Measurements from ENCODE around the gene LCE1B.

The LCE1B gene

DNA sequence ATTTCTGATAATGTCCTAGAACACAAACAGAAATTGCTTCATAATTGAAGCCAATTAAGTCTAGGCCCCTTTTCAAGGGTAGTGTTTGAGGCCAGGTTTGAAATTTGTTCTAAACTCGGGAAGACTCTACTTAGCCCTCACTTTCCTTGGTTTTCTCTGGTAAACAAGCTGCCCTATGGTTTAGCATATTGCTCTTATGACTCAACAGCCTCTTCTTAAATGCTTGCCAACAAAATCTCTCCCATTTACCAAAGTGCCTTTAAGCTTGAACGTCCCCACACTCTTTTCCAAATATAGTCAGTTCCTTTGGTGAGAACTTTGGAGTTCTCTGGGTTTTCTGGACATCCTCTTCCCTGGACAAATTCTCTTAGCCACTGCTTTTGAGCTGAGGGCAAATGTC is 25.1 kb downstream of the LCE1B start (continued):
- TF ChIP-seq ZNF621 (tag by site-specific recombination; IDR thresholded peaks at IDR 0.05) (no peak), GLI2 (tag by site-specific recombination; IDR thresholded peaks at IDR 0.05; ENCODE audit: borderline replicate concordance, low read depth) (no peak), ZNF530 (tag by site-specific recombination; IDR thresholded peaks at IDR 0.05; ENCODE audit: low read depth) (no peak), ZFHX2 (tag by site-specific recombination; conservative IDR thresholded peaks at IDR 0.05) (no peak), ZNF10 (tag by site-specific recombination; IDR thresholded peaks at IDR 0.05) (no peak), BCL11B (tag by site-specific recombination; IDR thresholded peaks at IDR 0.05; ENCODE audit: low read depth) (no peak), ZNF202 (tag by site-specific recombination; IDR thresholded peaks at IDR 0.05; ENCODE audit: borderline replicate concordance) (no peak)
- TF ChIP-seq, protein P1, sequence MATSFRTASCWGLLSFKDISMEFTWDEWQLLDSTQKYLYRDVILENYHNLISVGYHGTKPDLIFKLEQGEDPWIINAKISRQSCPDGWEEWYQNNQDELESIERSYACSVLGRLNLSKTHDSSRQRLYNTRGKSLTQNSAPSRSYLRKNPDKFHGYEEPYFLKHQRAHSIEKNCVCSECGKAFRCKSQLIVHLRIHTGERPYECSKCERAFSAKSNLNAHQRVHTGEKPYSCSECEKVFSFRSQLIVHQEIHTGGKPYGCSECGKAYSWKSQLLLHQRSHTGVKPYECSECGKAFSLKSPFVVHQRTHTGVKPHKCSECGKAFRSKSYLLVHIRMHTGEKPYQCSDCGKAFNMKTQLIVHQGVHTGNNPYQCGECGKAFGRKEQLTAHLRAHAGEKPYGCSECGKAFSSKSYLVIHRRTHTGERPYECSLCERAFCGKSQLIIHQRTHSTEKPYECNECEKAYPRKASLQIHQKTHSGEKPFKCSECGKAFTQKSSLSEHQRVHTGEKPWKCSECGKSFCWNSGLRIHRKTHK (tag by site-specific recombination; IDR thresholded peaks at IDR 0.05): no peak

DNA sequence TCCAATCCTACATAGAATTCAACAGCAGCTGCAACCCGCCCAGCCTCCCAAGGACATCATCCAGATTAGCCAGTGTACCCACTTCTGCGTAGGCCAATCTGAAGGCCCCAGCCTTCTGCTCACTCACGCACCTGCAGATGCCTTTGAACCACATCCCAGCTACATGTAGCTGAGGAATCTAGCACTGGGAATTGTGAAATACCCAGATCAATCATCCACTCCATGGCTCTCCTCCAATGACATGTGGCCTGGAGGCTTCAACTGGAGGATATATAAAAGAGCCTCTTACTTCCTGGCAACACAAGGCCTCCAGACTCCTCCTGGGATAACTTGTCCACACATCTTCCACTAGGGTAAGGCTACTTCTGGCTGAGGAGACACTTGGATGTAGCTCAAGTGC is 30.8 kb downstream of the LCE1B start, which contains the start of gene LCE6A:
Gene LCE6A, plus strand, starts transcription at position 301 of the 400 bp plus-strand sequence. CDS start 665 bp downstream, outside the sequence.
- no peaks in the 10 kb centered on the region for H3K4me1 ChIP-seq (ENCODE audit: control insufficient read depth, insufficient read depth, low read length)
- H3K36me3 ChIP-seq (ENCODE audit: control insufficient read depth in 2 of 2, insufficient read depth in 1 of 2, low read length in 2 of 2): no peaks in the 10 kb centered on the region
- POLR2A ChIA-PET: no interaction called here
- H3K9me3 ChIP-seq (ENCODE audit: control insufficient read depth, insufficient read depth, low read depth, low read length): no peaks in the 10 kb centered on the region
- H3K4me3 ChIP-seq (ENCODE audit: low read depth, low read length): no peak within 1 kb of the TSS
- H3K27ac ChIP-seq (ENCODE audit: extremely low read depth, low read depth, low read length): no peak within 1 kb of the TSS
- TF ChIP-seq CTCF (tag by site-specific recombination; IDR thresholded peaks at IDR 0.05) (no peak), ZNF121 (tag by site-specific recombination; IDR thresholded peaks at IDR 0.05) (no peak), IKZF3 (tag by site-specific recombination; IDR thresholded peaks at IDR 0.05) (no peak), ZNF791 (tag by site-specific recombination; IDR thresholded peaks at IDR 0.05) (no peak), ZNF292 (tag by site-specific recombination; IDR thresholded peaks at IDR 0.05; ENCODE audit: borderline replicate concordance, low read depth) (no peak), SALL2 (tag by site-specific recombination; IDR thresholded peaks at IDR 0.05; ENCODE audit: borderline replicate concordance) (no peak), ZXDB (tag by site-specific recombination; IDR thresholded peaks at IDR 0.05) (no peak), REPIN1 (tag by site-specific recombination; IDR thresholded peaks at IDR 0.05; ENCODE audit: low read depth) (no peak), ZNF629 (tag by site-specific recombination; IDR thresholded peaks at IDR 0.05) (no peak), YY2 (tag by site-specific recombination; IDR thresholded peaks at IDR 0.05) (no peak), ZSCAN23 (tag by site-specific recombination; IDR thresholded peaks at IDR 0.05) (no peak), ZNF792 (tag by site-specific recombination; IDR thresholded peaks at IDR 0.05) (no peak)
- TF ChIP-seq, protein P2, sequence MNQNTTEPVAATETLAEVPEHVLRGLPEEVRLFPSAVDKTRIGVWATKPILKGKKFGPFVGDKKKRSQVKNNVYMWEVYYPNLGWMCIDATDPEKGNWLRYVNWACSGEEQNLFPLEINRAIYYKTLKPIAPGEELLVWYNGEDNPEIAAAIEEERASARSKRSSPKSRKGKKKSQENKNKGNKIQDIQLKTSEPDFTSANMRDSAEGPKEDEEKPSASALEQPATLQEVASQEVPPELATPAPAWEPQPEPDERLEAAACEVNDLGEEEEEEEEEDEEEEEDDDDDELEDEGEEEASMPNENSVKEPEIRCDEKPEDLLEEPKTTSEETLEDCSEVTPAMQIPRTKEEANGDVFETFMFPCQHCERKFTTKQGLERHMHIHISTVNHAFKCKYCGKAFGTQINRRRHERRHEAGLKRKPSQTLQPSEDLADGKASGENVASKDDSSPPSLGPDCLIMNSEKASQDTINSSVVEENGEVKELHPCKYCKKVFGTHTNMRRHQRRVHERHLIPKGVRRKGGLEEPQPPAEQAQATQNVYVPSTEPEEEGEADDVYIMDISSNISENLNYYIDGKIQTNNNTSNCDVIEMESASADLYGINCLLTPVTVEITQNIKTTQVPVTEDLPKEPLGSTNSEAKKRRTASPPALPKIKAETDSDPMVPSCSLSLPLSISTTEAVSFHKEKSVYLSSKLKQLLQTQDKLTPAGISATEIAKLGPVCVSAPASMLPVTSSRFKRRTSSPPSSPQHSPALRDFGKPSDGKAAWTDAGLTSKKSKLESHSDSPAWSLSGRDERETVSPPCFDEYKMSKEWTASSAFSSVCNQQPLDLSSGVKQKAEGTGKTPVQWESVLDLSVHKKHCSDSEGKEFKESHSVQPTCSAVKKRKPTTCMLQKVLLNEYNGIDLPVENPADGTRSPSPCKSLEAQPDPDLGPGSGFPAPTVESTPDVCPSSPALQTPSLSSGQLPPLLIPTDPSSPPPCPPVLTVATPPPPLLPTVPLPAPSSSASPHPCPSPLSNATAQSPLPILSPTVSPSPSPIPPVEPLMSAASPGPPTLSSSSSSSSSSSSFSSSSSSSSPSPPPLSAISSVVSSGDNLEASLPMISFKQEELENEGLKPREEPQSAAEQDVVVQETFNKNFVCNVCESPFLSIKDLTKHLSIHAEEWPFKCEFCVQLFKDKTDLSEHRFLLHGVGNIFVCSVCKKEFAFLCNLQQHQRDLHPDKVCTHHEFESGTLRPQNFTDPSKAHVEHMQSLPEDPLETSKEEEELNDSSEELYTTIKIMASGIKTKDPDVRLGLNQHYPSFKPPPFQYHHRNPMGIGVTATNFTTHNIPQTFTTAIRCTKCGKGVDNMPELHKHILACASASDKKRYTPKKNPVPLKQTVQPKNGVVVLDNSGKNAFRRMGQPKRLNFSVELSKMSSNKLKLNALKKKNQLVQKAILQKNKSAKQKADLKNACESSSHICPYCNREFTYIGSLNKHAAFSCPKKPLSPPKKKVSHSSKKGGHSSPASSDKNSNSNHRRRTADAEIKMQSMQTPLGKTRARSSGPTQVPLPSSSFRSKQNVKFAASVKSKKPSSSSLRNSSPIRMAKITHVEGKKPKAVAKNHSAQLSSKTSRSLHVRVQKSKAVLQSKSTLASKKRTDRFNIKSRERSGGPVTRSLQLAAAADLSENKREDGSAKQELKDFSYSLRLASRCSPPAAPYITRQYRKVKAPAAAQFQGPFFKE (tag by site-specific recombination; IDR thresholded peaks at IDR 0.05; ENCODE audit: borderline replicate concordance): no peak
- CTCF ChIA-PET: no interaction called here
